H1 (cell line): ENCODE results near the gene LGALS3. TPM values are rescaled to one million over a fixed set of nuclear protein-coding genes. Genes with fewer than 3 reads are reported as not detected.

ENCODE experiments used
- polyA plus RNA-seq, 7 experiments: library from polyadenylated mRNA; depleted of rRNA in 3 of 7; stranded (reverse) in 5 of 7; unstranded in 2 of 7; fragments of >200 nt in 5 of 7; fragments of 200-250 nt in 2 of 7; gene quantifications; 1 replicate in 5 of 7; 2 replicates in 1 of 7; 4 replicates in 1 of 7; pipeline versions ENCODE4 v1.2.1 to v1.2.3, GENCODE V29; 2011 to 2013; ENCODE audit warnings: missing spikeins in 2 of 7, mixed read lengths in 2 of 7
- total RNA-seq: library from RNA; stranded (reverse); fragmentation: NEBNext Ultra II Directional; extraction: Animal tissue kit (Norgen Biotek cat#: 25700); gene quantifications from 2 replicates; pipeline ENCODE4 v1.2.1, GENCODE V29; 2021

The LGALS3 gene
- total and polyA plus RNA-seq, 2 of the 8 experiments (the other 6 are each of a cell fraction or from before 2014, with no cell fraction given), result 9.7 to 14.5 TPM

Other genes starting within 250 kb of the LGALS3 start
- 7.9 and 8.1 TPM in 2 replicates for gene GCH1, start 226.4 kb upstream of the LGALS3 start, total RNA-seq
- 4.2 and 7.3 TPM in 2 replicates for gene GCH1, start 226.4 kb upstream of the LGALS3 start, polyA plus RNA-seq (2011; rRNA removed)
- gene WDHD1, start 102.2 kb upstream of the LGALS3 start, total RNA-seq, result 79.9 and 87.9 TPM in 2 replicates
- 10.5 and 17.8 TPM in 2 replicates for gene WDHD1, start 102.2 kb upstream of the LGALS3 start, polyA plus RNA-seq (2011; rRNA removed)
- 24.8 and 31.5 TPM in 2 replicates for gene SOCS4, start 102.0 kb upstream of the LGALS3 start, total RNA-seq
- 4.2 and 5.5 TPM in 2 replicates for gene SOCS4, start 102.0 kb upstream of the LGALS3 start, polyA plus RNA-seq (2011; rRNA removed)
- gene MAPK1IP1L, start 77.6 kb upstream of the LGALS3 start, total RNA-seq, result 111 and 113 TPM in 2 replicates
- gene MAPK1IP1L, start 77.6 kb upstream of the LGALS3 start, polyA plus RNA-seq (2011; rRNA removed), result 228 and 309 TPM in 2 replicates
- gene DLGAP5, start 62.3 kb downstream of the LGALS3 start, total RNA-seq, result 150 and 155 TPM in 2 replicates
- 9.1 and 16.9 TPM in 2 replicates for gene DLGAP5, start 62.3 kb downstream of the LGALS3 start, polyA plus RNA-seq (2011; rRNA removed)
- 14.4 and 14.8 TPM in 2 replicates for gene FBXO34, start 142.2 kb downstream of the LGALS3 start, total RNA-seq
- gene FBXO34, start 142.2 kb downstream of the LGALS3 start, polyA plus RNA-seq (2011; rRNA removed), result 5.1 and 7.0 TPM in 2 replicates